A673 (cell line): ENCODE results near the gene LYZL4. TPM values are rescaled to one million over a fixed set of nuclear protein-coding genes. Genes with fewer than 3 reads are reported as not detected.

ENCODE experiments used
- BruUV-seq: library from RNA; stranded (reverse); fragments of 400-500 nt; replicated peaks from 2 replicates; lab custom pipeline; 2021; lab: Mats Ljungman, UMichigan
- CTCF ChIA-PET: fragments of 300-600 bp; sonication (Branson Sonifier 250); formaldehyde crosslinking; loops from one replicate; lab custom pipeline; 2022; ENCODE audit warnings: antibody characterized with exemption; lab: Charles Lee
- POLR2A ChIA-PET: fragments of 300-600 bp; sonication (Branson Sonifier 250); formaldehyde crosslinking; loops from one replicate; lab custom pipeline; 2022; ENCODE audit warnings: antibody characterized with exemption; ENCODE audit not compliant: low non-redundant PET; lab: Charles Lee
- DNase-seq: peaks from one replicate; pipeline ENCODE4 v3.0.0-alpha.2; 2015; ENCODE audit warnings: low spot score
- H3K27ac ChIP-seq: fragments of 200-600 bp; sonication (generic); 2 replicates; pipeline ENCODE4 v1.5.1; 2016; ENCODE audit warnings: mixed run types, low read depth, mild to moderate bottlenecking, mixed read lengths, antibody characterized with exemption, low read length; ENCODE audit not compliant: poor library complexity, severe bottlenecking
- H3K27me3 ChIP-seq: fragments of 200-600 bp; sonication (generic); replicated peaks from 2 replicates; pipeline ENCODE4 v1.6.1; 2017; ENCODE audit warnings: mixed run types, low read depth, mild to moderate bottlenecking, mixed read lengths, antibody characterized with exemption, low read length; ENCODE audit not compliant: insufficient read depth, poor library complexity
- H3K36me3 ChIP-seq: fragments of 200-600 bp; sonication (generic); 2 replicates; pipeline ENCODE4 v1.6.1; 2016; ENCODE audit warnings: mixed run types, mild to moderate bottlenecking, mixed read lengths, antibody characterized with exemption, low read length; ENCODE audit not compliant: insufficient read depth, poor library complexity, severe bottlenecking
- H3K4me1 ChIP-seq: fragments of 200-600 bp; sonication (generic); 2 replicates; pipeline ENCODE4 v1.6.1; 2017; ENCODE audit warnings: mixed run types, mild to moderate bottlenecking, mixed read lengths, antibody characterized with exemption, low read length; ENCODE audit not compliant: insufficient read depth, poor library complexity, severe bottlenecking
- H3K4me3 ChIP-seq: fragments of 200-600 bp; sonication (generic); 2 replicates; pipeline ENCODE4 v1.5.1; 2016; ENCODE audit warnings: low read depth, mixed run types, mild to moderate bottlenecking, mixed read lengths, low read length; ENCODE audit not compliant: poor library complexity, severe bottlenecking
- H3K9me3 ChIP-seq: fragments of 200-600 bp; sonication (generic); 2 replicates; pipeline ENCODE4 v1.6.1; 2016; ENCODE audit warnings: mixed run types, low read depth, mild to moderate bottlenecking, mixed read lengths, antibody characterized with exemption, low read length; ENCODE audit not compliant: poor library complexity, severe bottlenecking
- CTCF ChIP-seq: fragments of 300-800, 200-600 bp; sonication (generic); conservative IDR thresholded peaks from 2 replicates; pipeline ENCODE4 v1.5.1; 2017; ENCODE audit warnings: low read depth, mild to moderate bottlenecking, antibody characterized with exemption, low read length, moderate library complexity, mixed read lengths
- EZH2 ChIP-seq: fragments of 200-600 bp; sonication (generic); IDR thresholded peaks from 2 replicates; pipeline ENCODE4 v1.6.1; 2017; ENCODE audit warnings: borderline replicate concordance, low read depth, mild to moderate bottlenecking, mixed read lengths, antibody characterized with exemption, low read length; ENCODE audit not compliant: poor library complexity, severe bottlenecking
- intact Hi-C: fragments of 100-400 bp; cut with micrococcal nuclease; formaldehyde crosslinking; loops from one replicate; pipeline ENCODE4 v1.10.0; 2022; ENCODE audit not compliant: unreplicated experiment
- total RNA-seq: library from RNA; stranded (reverse); gene quantifications from 2 replicates; pipeline ENCODE4 v1.2.3, GENCODE V29; 2021

Gene LYZL4
- total RNA-seq, 1 experiment from 2014 or later: not detected

GRCh38 chr3:42357335-42357734 is 53.1 kb downstream of the LYZL4 start:
- no TSS peak for BruUV-seq
- no peak overlapping the region for H3K4me3 ChIP-seq
- no peak for TF ChIP-seq EZH2
- no peak for TF ChIP-seq CTCF
- DNase-seq: no peak
- no peaks in the 10 kb centered on the region for H3K36me3 ChIP-seq
- POLR2A ChIA-PET: no interaction called here
- intact Hi-C loops: no loop called here
- CTCF ChIA-PET: no interaction called here
- no peaks in the 10 kb centered on the region for H3K4me1 ChIP-seq
- H3K27me3 ChIP-seq: no peaks in the 10 kb centered on the region
- no peaks in the 10 kb centered on the region for H3K9me3 ChIP-seq
- no peak overlapping the region for H3K27ac ChIP-seq

GRCh38 chr3:42355612-42356011 is 54.8 kb downstream of the LYZL4 start:
- POLR2A ChIA-PET: no interaction called here
- intact Hi-C loops: no loop called here

GRCh38 chr3:42353631-42354030 is 56.8 kb downstream of the LYZL4 start:
- CTCF ChIA-PET: no interaction called here
- Histone ChIP-seq H3K4me1 (no peaks in the 10 kb centered on the region), H3K9me3 (no peaks in the 10 kb centered on the region), H3K36me3 (no peaks in the 10 kb centered on the region), H3K27ac (no peak overlapping the region), H3K4me3 (no peak overlapping the region), H3K27me3 (no peaks in the 10 kb centered on the region)
- no TSS peak for BruUV-seq
- DNase-seq: no peak
- POLR2A ChIA-PET: no interaction called here
- intact Hi-C loops: no loop called here
- TF ChIP-seq CTCF (no peak), EZH2 (no peak)

More at GRCh38 chr3:42355612-42356011, 54.8 kb downstream of the LYZL4 start:
- Histone ChIP-seq H3K27me3 (no peaks in the 10 kb centered on the region), H3K36me3 (no peaks in the 10 kb centered on the region), H3K4me1 (no peaks in the 10 kb centered on the region), H3K27ac (no peak overlapping the region), H3K9me3 (no peaks in the 10 kb centered on the region), H3K4me3 (no peak overlapping the region)
- TF ChIP-seq CTCF (no peak), EZH2 (no peak)
- no TSS peak for BruUV-seq
- CTCF ChIA-PET: no interaction called here
- DNase-seq: no peak
